Limb (tissue), 2 donors: ENCODE data around the gene HAUS7.
"Not testable (repeated sequence)": the region's sequence is repeated elsewhere in the genome, so short reads cannot be mapped to it uniquely, and the experiment has no call there.

Experiments
- DNase-seq, 2 donors: peaks; one replicate each; pipeline ENCODE4 v3.0.0-alpha.2; 2016; ENCODE audit errors: extremely low spot score in 2 of 2

HAUS7 gene

GRCh38 chrX:153410888-153411254 is 59.5 kb downstream of the HAUS7 start:
- no peak for DNase-seq

DNA sequence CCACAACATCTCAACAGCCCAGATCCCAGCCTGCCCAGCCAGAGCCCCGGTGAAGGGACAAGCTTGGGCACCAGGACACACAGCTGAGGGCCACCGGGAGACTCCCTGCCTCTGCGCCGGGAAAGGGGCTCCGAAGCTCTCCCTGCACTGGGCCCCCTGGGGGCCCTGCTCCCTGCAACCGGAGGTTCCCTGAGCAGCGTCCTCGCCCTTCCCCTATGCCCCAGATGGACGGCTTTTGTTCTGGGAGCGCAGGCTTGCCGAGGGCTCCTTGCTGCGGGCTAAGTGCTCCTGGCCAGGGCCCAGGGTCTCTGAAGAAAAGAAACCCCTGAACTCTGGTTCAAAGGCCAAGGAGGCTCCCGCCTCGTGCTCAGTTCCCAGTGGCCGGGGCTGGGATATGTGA is 60.0 kb downstream of the HAUS7 start:
- no peak for DNase-seq

DNA sequence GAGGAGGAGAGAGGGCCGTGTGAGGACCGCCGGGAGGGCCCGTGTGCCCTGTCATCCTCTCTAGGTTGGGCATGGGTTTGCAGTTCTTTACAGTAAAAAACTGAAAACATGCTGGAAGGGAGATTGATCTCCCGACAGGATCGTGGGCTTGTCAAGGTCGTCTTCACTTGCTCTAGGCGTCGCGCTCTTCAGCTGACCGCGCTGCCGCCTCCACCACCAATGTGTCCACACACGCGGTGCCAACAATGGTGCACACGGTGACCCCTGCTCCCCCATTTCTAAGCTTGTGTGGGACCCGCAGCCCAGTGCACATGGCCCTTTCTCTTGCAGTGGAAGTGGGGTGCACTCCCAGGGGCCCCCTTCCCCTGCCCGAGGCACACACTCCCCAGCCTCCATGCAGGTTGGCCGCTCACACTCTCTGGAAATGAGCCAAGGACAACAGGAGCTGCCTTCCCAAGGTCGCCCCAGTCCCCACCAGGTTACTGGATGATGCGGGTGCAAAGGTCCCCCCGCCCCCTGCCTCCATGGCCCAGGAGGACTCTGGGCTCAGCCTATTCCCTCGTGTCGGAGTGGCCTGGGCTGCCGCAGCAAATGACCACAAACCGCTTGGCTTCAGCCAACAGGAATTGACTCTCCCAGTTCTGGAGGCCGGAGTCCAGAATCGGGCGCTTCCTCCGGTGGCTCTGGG is 60.8 kb downstream of the HAUS7 start:
- DNase-seq, result no peak

- DNase-seq, result no peak
Measured at GRCh38 chrX:153408871-153409351, 61.5 kb downstream of the HAUS7 start.

GRCh38 chrX:153408221-153408721 is 62.1 kb downstream of the HAUS7 start:
- no peak for DNase-seq

- no peak for DNase-seq
Measured at GRCh38 chrX:153407736-153408135, 62.6 kb downstream of the HAUS7 start.

GRCh38 chrX:153406903-153407302 is 63.5 kb downstream of the HAUS7 start:
- DNase-seq, result no peak

- no peak for DNase-seq
Measured at GRCh38 chrX:153406011-153406410, 64.4 kb downstream of the HAUS7 start.

GRCh38 chrX:153405426-153405825 is 65.0 kb downstream of the HAUS7 start:
- DNase-seq, result no peak

DNA sequence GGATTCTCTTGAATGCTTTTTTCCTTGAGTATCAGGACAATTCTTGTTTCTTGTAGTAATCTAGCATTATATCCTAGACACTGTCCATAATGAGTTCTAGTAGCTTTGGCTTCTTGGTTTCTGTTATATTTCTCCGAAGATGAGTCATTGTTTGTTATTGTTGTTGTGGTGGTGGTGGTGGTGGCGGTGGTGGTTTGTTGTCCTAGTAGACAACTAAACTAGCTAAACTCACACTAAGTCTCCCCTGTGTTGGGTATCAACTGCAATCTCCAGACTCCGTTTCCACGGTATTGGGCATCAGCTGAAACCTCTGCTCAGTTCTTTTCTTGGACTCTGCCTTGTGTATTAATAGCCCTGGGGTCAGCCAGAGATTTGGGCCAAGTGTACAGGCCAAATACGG is 66.0 kb downstream of the HAUS7 start:
- DNase-seq, result not testable (repeated sequence)

GRCh38 chrX:153401133-153401764 is 69.1 kb downstream of the HAUS7 start, which contains the start of gene PNMA6E:
PNMA6E (minus strand) TSS chrX:153401350; CDS start chrX:153398849, 2,501 bp downstream.
- no peak for DNase-seq

- DNase-seq, result no peak
Measured at GRCh38 chrX:153400146-153401132, 69.9 kb downstream of the HAUS7 start.

- DNase-seq, result no peak
Measured at GRCh38 chrX:153398275-153398960, 72.0 kb downstream of the HAUS7 start.
